A549 (cell line): ENCODE measurements around the gene CES1.
"Not testable (repeated sequence)": the region's sequence is repeated elsewhere in the genome, so short reads cannot be mapped to it uniquely, and the experiment has no call there.

Experiments
- CTCF ChIP-seq: fragments of >200 bp; sonication (Bioruptor Twin); formaldehyde crosslinking; IDR thresholded peaks from 3 replicates; pipeline ENCODE4 v1.5.1; 2016
- HOXA7 ChIP-seq: fragments of 250-450 bp; sonication (Bioruptor Pico); IDR thresholded peaks from 2 replicates; pipeline ENCODE4 v1.5.0; 2020; ENCODE audit warnings: mild to moderate bottlenecking, moderate library complexity
- MAFK ChIP-seq: fragments of 450-650 bp; IDR thresholded peaks from 2 replicates; pipeline ENCODE4 v1.6.1; 2014; ENCODE audit not compliant: partially characterized antibody
- MAX ChIP-seq: IDR thresholded peaks from 2 replicates; pipeline ENCODE4 v1.6.1; 2012
- MAZ ChIP-seq: fragments of 150-350 bp; IDR thresholded peaks from 2 replicates; pipeline ENCODE4 v1.6.1; 2014; ENCODE audit warnings: antibody characterized with exemption, low read depth, low read length, borderline replicate concordance
- PHF8 ChIP-seq: fragments of 200-600 bp; sonication (generic); IDR thresholded peaks from 2 replicates; pipeline ENCODE4 v1.6.1; 2016; ENCODE audit warnings: low read depth, mild to moderate bottlenecking, antibody characterized with exemption, moderate library complexity, borderline replicate concordance
- POLR2A ChIP-seq: IDR thresholded peaks from 2 replicates; pipeline ENCODE4 v1.6.1; 2012; ENCODE audit warnings: mild to moderate bottlenecking, low read length
- POLR2AphosphoS2 ChIP-seq: conservative IDR thresholded peaks from 2 replicates; pipeline ENCODE4 v1.6.1; 2012; ENCODE audit warnings: low read length, improper control_type of control experiment, inconsistent platforms
- RCOR1 ChIP-seq: fragments of 150-350 bp; IDR thresholded peaks from 2 replicates; pipeline ENCODE4 v1.6.1; 2014; ENCODE audit warnings: antibody characterized with exemption, low read length, low read depth
- USF2 ChIP-seq: fragments of 450-650 bp; IDR thresholded peaks from 2 replicates; pipeline ENCODE4 v1.6.1; 2014; ENCODE audit warnings: antibody characterized with exemption

- not testable (repeated sequence) for TF ChIP-seq USF2, MAFK, POLR2A, MAZ, MAX, POLR2AphosphoS2, PHF8, CTCF, RCOR1, HOXA7
Observed at GRCh38 chr16:55813730-55814129, 19.2 kb downstream of the CES1 start.
